Neural cell (in vitro differentiated cells): ENCODE results near the gene TYSND1. TPM values are rescaled to one million over a fixed set of nuclear protein-coding genes. Genes with fewer than 3 reads are reported as not detected.

Experiments used
- H2AFZ ChIP-seq: fragments of 200-600, 300-800 bp; sonication (generic), shearing (Covaris generic); 2 replicates; pipeline ENCODE4 v1.6.0; 2014; ENCODE audit warnings: low read depth, mild to moderate bottlenecking, antibody characterized with exemption, low read length, moderate library complexity
- H3F3A ChIP-seq: fragments of 200-600 bp; shearing (Covaris generic); 2 replicates; pipeline ENCODE4 v1.6.1; 2016; ENCODE audit warnings: mild to moderate bottlenecking, moderate library complexity, mixed read lengths, antibody characterized with exemption, low read length; ENCODE audit not compliant: insufficient read depth, poor library complexity, severe bottlenecking
- H3K27ac ChIP-seq: fragments of 200-600, 300-800 bp; sonication (generic), shearing (Covaris generic); 2 replicates; pipeline ENCODE4 v1.5.1; 2014; ENCODE audit warnings: mild to moderate bottlenecking, low read length, moderate library complexity
- H3K27me3 ChIP-seq: fragments of 300-800, 200-600 bp; sonication (generic), shearing (Covaris generic); 2 replicates; pipeline ENCODE4 v1.6.0; 2014; ENCODE audit warnings: mild to moderate bottlenecking, low read depth, low read length, moderate library complexity; ENCODE audit not compliant: insufficient read depth
- H3K36me3 ChIP-seq: fragments of 300-800, 200-600 bp; sonication (generic), shearing (Covaris generic); 2 replicates; pipeline ENCODE4 v1.5.1; 2014; ENCODE audit warnings: mild to moderate bottlenecking, antibody characterized with exemption, low read length, moderate library complexity; ENCODE audit not compliant: insufficient read depth
- H3K4me2 ChIP-seq: fragments of 300-800, 200-600 bp; sonication (generic), shearing (Covaris generic); 2 replicates; pipeline ENCODE4 v1.6.0; 2014; ENCODE audit warnings: mild to moderate bottlenecking, low read length
- H3K4me3 ChIP-seq: fragments of 300-800, 200-600 bp; sonication (generic), shearing (Covaris generic); 2 replicates; pipeline ENCODE4 v1.5.1; 2014; ENCODE audit warnings: mild to moderate bottlenecking, low read length, moderate library complexity
- H3K79me2 ChIP-seq: fragments of 200-600 bp; shearing (Covaris generic); replicated peaks from 2 replicates; pipeline ENCODE4 v1.6.0; 2014; ENCODE audit warnings: mild to moderate bottlenecking, low read length, moderate library complexity; ENCODE audit not compliant: insufficient read depth
- H3K9ac ChIP-seq: fragments of 300-800, 200-600 bp; sonication (generic), shearing (Covaris generic); 2 replicates; pipeline ENCODE4 v1.6.1; 2016; ENCODE audit warnings: mild to moderate bottlenecking, low read length, mixed read lengths
- H3K9me2 ChIP-seq: fragments of 200-600 bp; shearing (Covaris generic); 2 replicates; pipeline ENCODE4 v1.6.1; 2016; ENCODE audit warnings: mild to moderate bottlenecking, low read length, mixed read lengths; ENCODE audit not compliant: insufficient read depth
- H3K9me3 ChIP-seq: fragments of 200-600, 300-800 bp; sonication (generic), shearing (Covaris generic); 2 replicates; pipeline ENCODE4 v1.6.1; 2016; ENCODE audit warnings: mild to moderate bottlenecking, mixed run types, low read length, moderate library complexity, mixed read lengths
- H4K20me1 ChIP-seq: fragments of 200-600 bp; shearing (Covaris generic); 2 replicates; pipeline ENCODE4 v1.6.1; 2016; ENCODE audit warnings: mild to moderate bottlenecking, mixed run types; ENCODE audit not compliant: insufficient read depth
- CTCF ChIP-seq: fragments of 450-650 bp; IDR thresholded peaks from 2 replicates; pipeline ENCODE4 v1.5.1; 2014; ENCODE audit warnings: antibody characterized with exemption, mild to moderate bottlenecking, moderate library complexity; ENCODE audit not compliant: poor library complexity, severe bottlenecking
- EP300 ChIP-seq: fragments of 450-650 bp; conservative IDR thresholded peaks from 2 replicates; pipeline ENCODE4 v1.6.1; 2014; ENCODE audit warnings: antibody characterized with exemption, mild to moderate bottlenecking, moderate library complexity; ENCODE audit not compliant: poor library complexity, severe bottlenecking
- EZH2 ChIP-seq: fragments of 200-600, 300-800 bp; shearing (Covaris generic), sonication (generic); IDR thresholded peaks from 2 replicates; pipeline ENCODE4 v1.6.1; 2014; ENCODE audit warnings: antibody characterized with exemption, low read length, borderline replicate concordance, mild to moderate bottlenecking; ENCODE audit not compliant: insufficient read depth, poor library complexity, severe bottlenecking
- MXI1 ChIP-seq: fragments of 450-650 bp; conservative IDR thresholded peaks from 2 replicates; pipeline ENCODE4 v1.6.1; 2014; ENCODE audit warnings: antibody characterized with exemption, mild to moderate bottlenecking; ENCODE audit not compliant: poor library complexity, severe bottlenecking
- POLR2AphosphoS5 ChIP-seq: IDR thresholded peaks from 2 replicates; pipeline ENCODE4 v1.6.1; 2012
- RAD21 ChIP-seq: fragments of 450-650 bp; conservative IDR thresholded peaks from 2 replicates; pipeline ENCODE4 v1.6.1; 2014; ENCODE audit warnings: antibody characterized with exemption, mild to moderate bottlenecking, moderate library complexity
- SMC3 ChIP-seq: fragments of 450-650 bp; conservative IDR thresholded peaks from 2 replicates; pipeline ENCODE4 v1.6.1; 2014; ENCODE audit warnings: antibody characterized with exemption, mild to moderate bottlenecking, moderate library complexity; ENCODE audit not compliant: poor library complexity
- TAF1 ChIP-seq: IDR thresholded peaks from 2 replicates; pipeline ENCODE4 v1.6.1; 2012; ENCODE audit warnings: low read depth
- polyA minus RNA-seq: library from RNA; depleted of rRNA, polyadenylated mRNA; stranded (reverse); fragments of >200 nt; gene quantifications from 2 replicates; pipeline ENCODE4 v1.2.3, GENCODE V29; 2014
- polyA plus RNA-seq: library from polyadenylated mRNA; depleted of rRNA; stranded (reverse); fragments of >200 nt; gene quantifications from 2 replicates; pipeline ENCODE4 v1.2.3, GENCODE V29; 2014
- TF ChIP-seq, protein P1 (sequence below): IDR thresholded peaks from 2 replicates; pipeline ENCODE4 v1.6.1; 2012; ENCODE audit warnings: borderline replicate concordance

TYSND1 gene
- polyA plus RNA-seq: 10.3 and 14.1 TPM in 2 replicates
- 9.4 and 14.9 TPM in 2 replicates for polyA minus RNA-seq

DNA sequence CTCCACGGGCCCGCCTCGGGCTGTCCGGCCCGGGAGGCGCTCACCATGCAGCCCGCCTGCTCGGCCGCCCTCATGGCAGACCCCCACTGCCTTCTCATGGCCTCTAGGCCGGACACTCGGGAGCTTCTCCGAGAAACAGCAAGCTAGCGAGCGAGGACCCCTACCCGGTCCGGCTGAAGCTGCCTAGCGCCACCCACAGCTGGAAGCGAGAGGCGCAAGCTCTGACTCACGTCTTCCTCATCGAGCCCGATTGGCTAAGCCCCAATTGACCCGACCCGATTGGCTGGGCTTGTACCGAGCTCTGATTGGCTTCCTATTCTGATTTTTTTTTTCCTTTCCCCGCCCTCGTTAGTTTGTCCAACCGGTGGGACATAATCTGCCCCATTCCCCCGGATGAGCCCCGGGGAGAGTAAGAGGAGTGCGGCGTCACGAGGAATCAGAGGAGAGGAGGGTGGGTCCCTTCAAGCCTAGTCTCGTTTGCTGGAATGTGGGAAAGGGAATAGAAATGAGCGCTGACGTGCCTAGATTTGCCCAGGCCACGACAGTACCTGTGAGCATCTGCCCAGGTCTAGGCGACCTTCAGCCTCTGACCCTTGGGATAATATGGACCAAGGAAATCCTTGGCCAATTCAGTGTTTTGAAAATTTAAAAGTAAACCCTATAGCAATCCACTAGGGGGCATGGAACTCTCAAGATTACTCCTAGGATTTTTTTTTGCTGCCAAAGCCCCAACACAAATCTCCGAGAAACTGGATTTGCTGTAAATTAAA, at the start of gene TYSND1:
TYSND1 (minus strand) TSS at position 212 of the 770 bp plus-strand sequence; CDS start at position 98, 114 bp downstream.
- H3K9me3 ChIP-seq: no peaks in the 10 kb centered on the region
- TF ChIP-seq EP300 (peak; percentile 29), RAD21 (peak; percentile 72), CTCF (peak; percentile 98), TAF1 (peak; percentile 96), MXI1 (no peak), SMC3 (peak; percentile 67), POLR2AphosphoS5 (peak; percentile 94), EZH2 (no peak)
- TF ChIP-seq, protein P1, sequence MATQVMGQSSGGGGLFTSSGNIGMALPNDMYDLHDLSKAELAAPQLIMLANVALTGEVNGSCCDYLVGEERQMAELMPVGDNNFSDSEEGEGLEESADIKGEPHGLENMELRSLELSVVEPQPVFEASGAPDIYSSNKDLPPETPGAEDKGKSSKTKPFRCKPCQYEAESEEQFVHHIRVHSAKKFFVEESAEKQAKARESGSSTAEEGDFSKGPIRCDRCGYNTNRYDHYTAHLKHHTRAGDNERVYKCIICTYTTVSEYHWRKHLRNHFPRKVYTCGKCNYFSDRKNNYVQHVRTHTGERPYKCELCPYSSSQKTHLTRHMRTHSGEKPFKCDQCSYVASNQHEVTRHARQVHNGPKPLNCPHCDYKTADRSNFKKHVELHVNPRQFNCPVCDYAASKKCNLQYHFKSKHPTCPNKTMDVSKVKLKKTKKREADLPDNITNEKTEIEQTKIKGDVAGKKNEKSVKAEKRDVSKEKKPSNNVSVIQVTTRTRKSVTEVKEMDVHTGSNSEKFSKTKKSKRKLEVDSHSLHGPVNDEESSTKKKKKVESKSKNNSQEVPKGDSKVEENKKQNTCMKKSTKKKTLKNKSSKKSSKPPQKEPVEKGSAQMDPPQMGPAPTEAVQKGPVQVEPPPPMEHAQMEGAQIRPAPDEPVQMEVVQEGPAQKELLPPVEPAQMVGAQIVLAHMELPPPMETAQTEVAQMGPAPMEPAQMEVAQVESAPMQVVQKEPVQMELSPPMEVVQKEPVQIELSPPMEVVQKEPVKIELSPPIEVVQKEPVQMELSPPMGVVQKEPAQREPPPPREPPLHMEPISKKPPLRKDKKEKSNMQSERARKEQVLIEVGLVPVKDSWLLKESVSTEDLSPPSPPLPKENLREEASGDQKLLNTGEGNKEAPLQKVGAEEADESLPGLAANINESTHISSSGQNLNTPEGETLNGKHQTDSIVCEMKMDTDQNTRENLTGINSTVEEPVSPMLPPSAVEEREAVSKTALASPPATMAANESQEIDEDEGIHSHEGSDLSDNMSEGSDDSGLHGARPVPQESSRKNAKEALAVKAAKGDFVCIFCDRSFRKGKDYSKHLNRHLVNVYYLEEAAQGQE: peak; percentile 79
- no peaks in the 10 kb centered on the region for H4K20me1 ChIP-seq
- peak within 1 kb of the TSS; percentile 91 for H3K27ac ChIP-seq
- H3K9me2 ChIP-seq: no peaks in the 10 kb centered on the region
- peaks cover 8% of the 10 kb centered on the region for H3F3A ChIP-seq
- peak within 1 kb of the TSS; percentile 69 for H2AFZ ChIP-seq
- H3K4me2 ChIP-seq: peak within 1 kb of the TSS; percentile 73
- no peaks in the 10 kb centered on the region for H3K79me2 ChIP-seq
- H3K36me3 ChIP-seq: no peaks in the 10 kb centered on the region
- H3K9ac ChIP-seq: peak within 1 kb of the TSS; percentile 87
- H3K4me3 ChIP-seq: peak within 1 kb of the TSS; percentile 82
- H3K27me3 ChIP-seq: no peaks in the 10 kb centered on the region

DNA sequence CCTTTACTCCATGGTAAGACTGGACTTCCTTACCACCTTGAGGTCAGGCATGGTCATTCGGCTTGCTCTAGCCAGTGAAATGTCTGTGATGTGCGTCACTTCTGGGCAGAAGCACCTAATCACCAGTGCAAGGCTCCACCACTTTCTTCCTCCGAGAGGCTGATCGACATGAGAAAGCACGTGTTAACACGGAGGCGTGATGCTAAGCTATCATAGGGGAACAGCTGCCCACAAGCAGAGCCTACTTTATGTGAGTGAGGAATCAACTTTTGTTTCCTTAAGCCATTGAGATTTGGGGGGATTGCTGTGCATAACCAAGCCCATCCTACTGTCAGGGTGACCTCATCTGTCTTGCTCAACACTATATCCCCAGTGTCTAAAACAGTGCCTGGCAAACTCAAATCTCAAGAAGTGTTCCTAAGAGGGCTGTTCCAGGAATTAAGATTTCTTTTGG, 46.9 kb upstream of the TYSND1 start:
- Histone ChIP-seq H3K79me2 (no peaks in the 10 kb centered on the region), H3K36me3 (peaks cover 8% of the 10 kb centered on the region), H3K4me2 (no peak overlapping the region), H2AFZ (no peak overlapping the region), H4K20me1 (no peaks in the 10 kb centered on the region), H3K9me3 (no peaks in the 10 kb centered on the region), H3K4me3 (no peak overlapping the region), H3K27ac (no peak overlapping the region), H3K27me3 (no peaks in the 10 kb centered on the region), H3F3A (no peaks in the 10 kb centered on the region), H3K9ac (no peak overlapping the region), H3K9me2 (no peaks in the 10 kb centered on the region)
- TF ChIP-seq MXI1: no peak
- TF ChIP-seq EZH2: no peak
- TF ChIP-seq POLR2AphosphoS5: no peak
- TF ChIP-seq, protein P1: no peak
- TF ChIP-seq CTCF: no peak
- TF ChIP-seq TAF1: no peak
- no peak for TF ChIP-seq SMC3
- TF ChIP-seq EP300: no peak
- no peak for TF ChIP-seq RAD21
